ENCODE results near the gene PTS.
A peak's percentile ranks its signal among the peaks of the same experiment; 100 is the strongest.

The PTS gene

DNA sequence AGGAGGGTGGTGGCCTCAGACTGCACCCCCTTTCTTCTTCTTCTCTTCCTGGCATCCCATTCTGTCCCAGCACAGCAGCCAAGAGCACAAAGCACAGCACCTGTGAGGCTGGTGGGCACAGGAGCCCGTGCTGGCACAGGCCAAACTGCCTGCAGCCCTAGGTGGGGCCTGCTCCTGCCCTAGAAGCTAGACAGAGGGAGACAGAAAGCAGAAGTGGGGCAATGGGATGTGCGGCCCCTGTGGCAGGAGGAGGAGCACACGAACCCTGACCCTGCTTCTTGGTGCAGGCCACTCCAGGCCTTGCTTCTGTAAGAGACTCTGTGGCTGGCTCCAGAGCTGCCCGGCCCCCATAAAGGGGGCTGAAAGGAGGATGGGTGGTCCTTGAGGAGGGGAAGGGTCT is 3.9 kb upstream of the PTS start:
- WGBS (ENCODE audit: extremely low coverage, insufficient coverage, low lambda C conversion rate), result no CpG with 5 or more reads among the region's 4 CpGs
- no peak overlapping the region for H2BK120ac ChIP-seq (ENCODE audit: low read depth, low read length)

DNA sequence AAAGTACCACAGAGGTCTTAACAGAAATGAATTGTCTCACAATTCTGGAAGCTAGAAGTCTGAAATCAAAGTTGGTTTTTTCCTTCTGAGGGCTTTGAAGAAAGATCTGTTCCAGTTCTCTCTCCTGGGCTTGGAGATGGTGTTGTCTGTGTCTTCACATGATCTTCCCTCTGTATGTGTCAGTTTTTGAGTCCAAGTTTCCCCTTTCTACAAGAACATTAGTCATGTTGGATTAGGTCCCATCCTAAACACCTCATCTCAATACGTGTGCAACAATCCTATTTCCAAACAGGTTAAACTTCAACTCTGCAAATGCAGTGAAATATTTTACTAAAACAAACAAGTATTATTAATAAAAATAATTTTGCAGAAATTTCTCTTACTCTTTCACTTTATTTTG is 3.1 kb upstream of the PTS start:
- H3K27ac ChIP-seq (ENCODE audit: low read depth, low read length), result no peak overlapping the region
- H3K4me1 ChIP-seq (ENCODE audit: control insufficient read depth, low read depth, low read length), result no peaks in the 10 kb centered on the region
- H4K8ac ChIP-seq (ENCODE audit: low read depth, low read length), result no peak overlapping the region
- no peaks in the 10 kb centered on the region for H3K36me3 ChIP-seq (ENCODE audit: control insufficient read depth, insufficient read depth, low read length)
- H3K23ac ChIP-seq (ENCODE audit: low read length), result no peak overlapping the region
- no peaks in the 10 kb centered on the region for H3K27me3 ChIP-seq (ENCODE audit: insufficient read depth, low read length, poor library complexity)
- no peak overlapping the region for H4K5ac ChIP-seq (ENCODE audit: low read length)
- no peak overlapping the region for H2BK120ac ChIP-seq (ENCODE audit: low read depth, low read length)
- whole genome bisulfite sequencing (ENCODE audit: extremely low coverage, insufficient coverage, low lambda C conversion rate), result no CpG with 5 or more reads among the region's 1 CpG
- no peak overlapping the region for H3K18ac ChIP-seq (ENCODE audit: low read length)
- H2AK5ac ChIP-seq (ENCODE audit: low read length), result no peak overlapping the region
- H3K79me2 ChIP-seq (ENCODE audit: control insufficient read depth, insufficient read depth, low read length), result peaks cover 10% of the 10 kb centered on the region
- peaks cover 8% of the 10 kb centered on the region for H3K79me1 ChIP-seq (ENCODE audit: low read length)
- H2BK15ac ChIP-seq (replicated peaks; ENCODE audit: low read depth), result no peak overlapping the region
- H3K4ac ChIP-seq (ENCODE audit: low read depth, low read length), result no peak overlapping the region
- H3K56ac ChIP-seq (ENCODE audit: low read length), result no peak overlapping the region
- H2BK5ac ChIP-seq (ENCODE audit: low read length), result no peak overlapping the region
- no peak for DNase-seq
- H3K4me2 ChIP-seq (ENCODE audit: low read length), result no peak overlapping the region
- H3K4me3 ChIP-seq (ENCODE audit: low read length), result no peak overlapping the region
- H3K9ac ChIP-seq (ENCODE audit: low read length), result no peak overlapping the region

More for the DNA sequence above, 3.9 kb upstream of the PTS start:
- Histone ChIP-seq H3K79me1 (ENCODE audit: low read length) (peaks cover 5% of the 10 kb centered on the region), H3K56ac (ENCODE audit: low read length) (no peak overlapping the region), H3K36me3 (ENCODE audit: control insufficient read depth, insufficient read depth, low read length) (no peaks in the 10 kb centered on the region), H3K18ac (ENCODE audit: low read length) (no peak overlapping the region), H2BK5ac (ENCODE audit: low read length) (no peak overlapping the region), H3K27me3 (ENCODE audit: insufficient read depth, low read length, poor library complexity) (no peaks in the 10 kb centered on the region), H2AK5ac (ENCODE audit: low read length) (no peak overlapping the region), H3K27ac (ENCODE audit: low read depth, low read length) (no peak overlapping the region), H4K8ac (ENCODE audit: low read depth, low read length) (no peak overlapping the region), H3K79me2 (ENCODE audit: control insufficient read depth, insufficient read depth, low read length) (peaks cover 7% of the 10 kb centered on the region), H3K4me1 (ENCODE audit: control insufficient read depth, low read depth, low read length) (no peaks in the 10 kb centered on the region), H4K5ac (ENCODE audit: low read length) (no peak overlapping the region), H2BK15ac (replicated peaks; ENCODE audit: low read depth) (no peak overlapping the region), H3K4me2 (ENCODE audit: low read length) (no peak overlapping the region), H3K23ac (ENCODE audit: low read length) (no peak overlapping the region), H3K4me3 (ENCODE audit: low read length) (no peak overlapping the region), H3K9ac (ENCODE audit: low read length) (no peak overlapping the region), H3K4ac (ENCODE audit: low read depth, low read length) (no peak overlapping the region)
- DNase-seq, result no peak

- Histone ChIP-seq H2BK15ac (replicated peaks; ENCODE audit: low read depth) (no peak overlapping the region), H3K27me3 (ENCODE audit: insufficient read depth, low read length, poor library complexity) (no peaks in the 10 kb centered on the region), H3K56ac (ENCODE audit: low read length) (no peak overlapping the region), H3K27ac (ENCODE audit: low read depth, low read length) (no peak overlapping the region), H3K9ac (ENCODE audit: low read length) (no peak overlapping the region), H3K36me3 (ENCODE audit: control insufficient read depth, insufficient read depth, low read length) (no peaks in the 10 kb centered on the region), H4K5ac (ENCODE audit: low read length) (no peak overlapping the region), H3K4ac (ENCODE audit: low read depth, low read length) (no peak overlapping the region), H3K4me3 (ENCODE audit: low read length) (no peak overlapping the region), H2BK5ac (ENCODE audit: low read length) (no peak overlapping the region), H3K18ac (ENCODE audit: low read length) (no peak overlapping the region), H2AK5ac (ENCODE audit: low read length) (no peak overlapping the region), H3K79me2 (ENCODE audit: control insufficient read depth, insufficient read depth, low read length) (peaks cover 10% of the 10 kb centered on the region), H3K23ac (ENCODE audit: low read length) (no peak overlapping the region), H3K79me1 (ENCODE audit: low read length) (peaks cover 8% of the 10 kb centered on the region), H4K8ac (ENCODE audit: low read depth, low read length) (no peak overlapping the region), H2BK120ac (ENCODE audit: low read depth, low read length) (no peak overlapping the region), H3K4me2 (ENCODE audit: low read length) (no peak overlapping the region), H3K4me1 (ENCODE audit: control insufficient read depth, low read depth, low read length) (no peaks in the 10 kb centered on the region)
- no CpG with 5 or more reads among the region's 5 CpGs for WGBS (ENCODE audit: extremely low coverage, insufficient coverage, low lambda C conversion rate)
- no peak for DNase-seq
These were observed 2.3 kb upstream of the PTS start for GRCh38 chr11:112223754-112224532.

GRCh38 chr11:112225753-112226061 is 521 bp upstream of the PTS start:
- Histone ChIP-seq H3K4me2 (ENCODE audit: low read length) (peak overlapping the region; percentile 99), H3K79me2 (ENCODE audit: control insufficient read depth, insufficient read depth, low read length) (peaks cover 10% of the 10 kb centered on the region), H3K23ac (ENCODE audit: low read length) (no peak overlapping the region), H3K27ac (ENCODE audit: low read depth, low read length) (peak overlapping the region; percentile 2), H3K56ac (ENCODE audit: low read length) (peak overlapping the region; percentile 100), H4K8ac (ENCODE audit: low read depth, low read length) (peak overlapping the region; percentile 5), H3K4me1 (ENCODE audit: control insufficient read depth, low read depth, low read length) (no peaks in the 10 kb centered on the region), H2BK15ac (replicated peaks; ENCODE audit: low read depth) (no peak overlapping the region), H2BK5ac (ENCODE audit: low read length) (no peak overlapping the region), H3K4ac (ENCODE audit: low read depth, low read length) (peak overlapping the region; percentile 44), H2AK5ac (ENCODE audit: low read length) (no peak overlapping the region), H2BK120ac (ENCODE audit: low read depth, low read length) (no peak overlapping the region), H3K4me3 (ENCODE audit: low read length) (peak overlapping the region; percentile 77), H4K5ac (ENCODE audit: low read length) (peak overlapping the region; percentile 33), H3K27me3 (ENCODE audit: insufficient read depth, low read length, poor library complexity) (no peaks in the 10 kb centered on the region), H3K9ac (ENCODE audit: low read length) (peak overlapping the region; percentile 99), H3K36me3 (ENCODE audit: control insufficient read depth, insufficient read depth, low read length) (peaks cover 4% of the 10 kb centered on the region), H3K79me1 (ENCODE audit: low read length) (peaks cover 14% of the 10 kb centered on the region), H3K18ac (ENCODE audit: low read length) (no peak overlapping the region)
- WGBS (ENCODE audit: extremely low coverage, insufficient coverage, low lambda C conversion rate), result no CpG with 5 or more reads among the region's 8 CpGs
- no peak for DNase-seq

- no peak for DNase-seq
- Histone ChIP-seq H3K27ac (ENCODE audit: low read depth, low read length) (no peak overlapping the region), H2AK5ac (ENCODE audit: low read length) (no peak overlapping the region), H4K5ac (ENCODE audit: low read length) (peak overlapping the region; percentile 12), H4K8ac (ENCODE audit: low read depth, low read length) (no peak overlapping the region), H3K4me1 (ENCODE audit: control insufficient read depth, low read depth, low read length) (no peaks in the 10 kb centered on the region), H2BK120ac (ENCODE audit: low read depth, low read length) (no peak overlapping the region), H3K4ac (ENCODE audit: low read depth, low read length) (no peak overlapping the region), H3K4me3 (ENCODE audit: low read length) (peak overlapping the region; percentile 96), H3K27me3 (ENCODE audit: insufficient read depth, low read length, poor library complexity) (no peaks in the 10 kb centered on the region), H3K79me2 (ENCODE audit: control insufficient read depth, insufficient read depth, low read length) (peaks cover 10% of the 10 kb centered on the region), H3K36me3 (ENCODE audit: control insufficient read depth, insufficient read depth, low read length) (peaks cover 4% of the 10 kb centered on the region), H3K23ac (ENCODE audit: low read length) (peak overlapping the region; percentile 80), H3K56ac (ENCODE audit: low read length) (peak overlapping the region; percentile 100), H3K18ac (ENCODE audit: low read length) (no peak overlapping the region), H3K9ac (ENCODE audit: low read length) (peak overlapping the region; percentile 99), H2BK15ac (replicated peaks; ENCODE audit: low read depth) (no peak overlapping the region), H2BK5ac (ENCODE audit: low read length) (peak overlapping the region; percentile 15), H3K4me2 (ENCODE audit: low read length) (peak overlapping the region; percentile 92), H3K79me1 (ENCODE audit: low read length) (peaks cover 14% of the 10 kb centered on the region)
- no CpG with 5 or more reads among the region's 16 CpGs for WGBS (ENCODE audit: extremely low coverage, insufficient coverage, low lambda C conversion rate)
These were observed 688 bp downstream of the PTS start for GRCh38 chr11:112226831-112227401.

All from mesendoderm (in vitro differentiated cells).